Activated CD4-positive, CD25-positive, alpha-beta regulatory T cell treated with anti-CD3 and anti-CD28 coated beads, Interleukin-2, amount 50 U/mL, for 24 hours (primary cell): ENCODE measurements around the gene NAPEPLD.
"Not testable (repeated sequence)": the region's sequence is repeated elsewhere in the genome, so short reads cannot be mapped to it uniquely, and the experiment has no call there.

ENCODE experiments used
- ATAC-seq, 2 donors: fragments of 150-1000 bp; cut with Tn5 transposase; one replicate each; pipeline ENCODE4 v1.10.0; 2021; ENCODE audit warnings: mild to moderate bottlenecking in 1 of 2, moderate library complexity in 1 of 2

NAPEPLD gene

GRCh38 chr7:103143868-103144267 lies 5.0 kb downstream of the NAPEPLD start:
- no peak for ATAC-seq

GRCh38 chr7:103142494-103142893 lies 6.4 kb downstream of the NAPEPLD start:
- no peak for ATAC-seq

GRCh38 chr7:103141753-103142404 lies 7.0 kb downstream of the NAPEPLD start:
- ATAC-seq = no peak

GRCh38 chr7:103140685-103141084 lies 8.2 kb downstream of the NAPEPLD start:
- no peak for ATAC-seq

- no peak for ATAC-seq
Measured at GRCh38 chr7:103140061-103140460, 8.8 kb downstream of the NAPEPLD start.

- no peak for ATAC-seq
Measured at GRCh38 chr7:103134836-103135554, 13.9 kb downstream of the NAPEPLD start.

GRCh38 chr7:103132995-103133688 lies 15.8 kb downstream of the NAPEPLD start:
- no peak for ATAC-seq

GRCh38 chr7:103130901-103131624 lies 17.8 kb downstream of the NAPEPLD start:
- ATAC-seq = no peak

- no peak for ATAC-seq
Measured at GRCh38 chr7:103129702-103130549, 19.0 kb downstream of the NAPEPLD start.

GRCh38 chr7:103127006-103127405 lies 21.9 kb downstream of the NAPEPLD start:
- ATAC-seq = no peak

GRCh38 chr7:103124429-103124979 lies 24.4 kb downstream of the NAPEPLD start:
- no peak for ATAC-seq

GRCh38 chr7:103123529-103123928 lies 25.4 kb downstream of the NAPEPLD start:
- ATAC-seq = no peak

GRCh38 chr7:103121641-103122040 lies 27.3 kb downstream of the NAPEPLD start:
- ATAC-seq = no peak

GRCh38 chr7:103120362-103120761 lies 28.5 kb downstream of the NAPEPLD start:
- no peak for ATAC-seq

GRCh38 chr7:103119791-103120291 lies 29.1 kb downstream of the NAPEPLD start:
- ATAC-seq = no peak

GRCh38 chr7:103117465-103117864 lies 31.4 kb downstream of the NAPEPLD start:
- no peak for ATAC-seq

GRCh38 chr7:103116991-103117390 lies 31.9 kb downstream of the NAPEPLD start:
- ATAC-seq = no peak

GRCh38 chr7:103116511-103116910 lies 32.4 kb downstream of the NAPEPLD start:
- ATAC-seq = no peak

GRCh38 chr7:103115771-103116170 lies 33.1 kb downstream of the NAPEPLD start:
- ATAC-seq = no peak

- no peak for ATAC-seq
Measured at GRCh38 chr7:103114576-103115008, 34.3 kb downstream of the NAPEPLD start.

- no peak for ATAC-seq
Measured at GRCh38 chr7:103113164-103113563, 35.7 kb downstream of the NAPEPLD start.

- not testable (repeated sequence) for ATAC-seq
Measured at GRCh38 chr7:103106703-103107070, 42.2 kb downstream of the NAPEPLD start.
